Esophagus squamous epithelium (tissue), 4 donors: ENCODE data around the gene RUVBL2.

Source experiments
- POLR2A ChIP-seq, 4 donors: fragments of 450-650 bp; IDR thresholded peaks; one replicate each; pipeline ENCODE4 v1.6.1; 2017; ENCODE audit warnings: antibody characterized with exemption in 4 of 4, mild to moderate bottlenecking in 4 of 4, moderate library complexity in 3 of 4
- TF ChIP-seq, protein P1 (sequence below), 6 experiments: fragments of 450-650 bp in 4 of 6; fragments of 200-600 bp in 2 of 6; sonication (generic) in 2 of 6; IDR thresholded peaks; one replicate each; pipeline ENCODE4 v1.5.1; 2016 to 2019; ENCODE audit warnings: antibody characterized with exemption in 6 of 6, mild to moderate bottlenecking in 4 of 6, moderate library complexity in 4 of 6

- TF ChIP-seq, protein P1, sequence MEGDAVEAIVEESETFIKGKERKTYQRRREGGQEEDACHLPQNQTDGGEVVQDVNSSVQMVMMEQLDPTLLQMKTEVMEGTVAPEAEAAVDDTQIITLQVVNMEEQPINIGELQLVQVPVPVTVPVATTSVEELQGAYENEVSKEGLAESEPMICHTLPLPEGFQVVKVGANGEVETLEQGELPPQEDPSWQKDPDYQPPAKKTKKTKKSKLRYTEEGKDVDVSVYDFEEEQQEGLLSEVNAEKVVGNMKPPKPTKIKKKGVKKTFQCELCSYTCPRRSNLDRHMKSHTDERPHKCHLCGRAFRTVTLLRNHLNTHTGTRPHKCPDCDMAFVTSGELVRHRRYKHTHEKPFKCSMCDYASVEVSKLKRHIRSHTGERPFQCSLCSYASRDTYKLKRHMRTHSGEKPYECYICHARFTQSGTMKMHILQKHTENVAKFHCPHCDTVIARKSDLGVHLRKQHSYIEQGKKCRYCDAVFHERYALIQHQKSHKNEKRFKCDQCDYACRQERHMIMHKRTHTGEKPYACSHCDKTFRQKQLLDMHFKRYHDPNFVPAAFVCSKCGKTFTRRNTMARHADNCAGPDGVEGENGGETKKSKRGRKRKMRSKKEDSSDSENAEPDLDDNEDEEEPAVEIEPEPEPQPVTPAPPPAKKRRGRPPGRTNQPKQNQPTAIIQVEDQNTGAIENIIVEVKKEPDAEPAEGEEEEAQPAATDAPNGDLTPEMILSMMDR (IDR thresholded peaks at IDR 0.05) = no peak
- TF ChIP-seq POLR2A (IDR thresholded peaks at IDR 0.05) = no peak
These were observed 21.2 kb downstream of the RUVBL2 start for GRCh38 chr19:49014870-49015255.
